Measurements from ENCODE around the gene WDR7.

- TF ChIP-seq EP300 (IDR thresholded peaks at IDR 0.05) (no peak), CTCF (IDR thresholded peaks at IDR 0.05) (no peak), POLR2A (IDR thresholded peaks at IDR 0.05) (no peak)
Observed at GRCh38 chr18:56853961-56854360, 202.8 kb downstream of the WDR7 start.
